ENCODE measurements around the gene RAB8B. TPM values are rescaled to one million over a fixed set of nuclear protein-coding genes. Genes with fewer than 3 reads are reported as not detected.

The RAB8B gene
- total and polyA plus RNA-seq, 9 of the 15 experiments (the other 6 are each of a cell fraction or from before 2014, with no cell fraction given) = 7.8 to 32.1 (median 24.2) TPM

DNA sequence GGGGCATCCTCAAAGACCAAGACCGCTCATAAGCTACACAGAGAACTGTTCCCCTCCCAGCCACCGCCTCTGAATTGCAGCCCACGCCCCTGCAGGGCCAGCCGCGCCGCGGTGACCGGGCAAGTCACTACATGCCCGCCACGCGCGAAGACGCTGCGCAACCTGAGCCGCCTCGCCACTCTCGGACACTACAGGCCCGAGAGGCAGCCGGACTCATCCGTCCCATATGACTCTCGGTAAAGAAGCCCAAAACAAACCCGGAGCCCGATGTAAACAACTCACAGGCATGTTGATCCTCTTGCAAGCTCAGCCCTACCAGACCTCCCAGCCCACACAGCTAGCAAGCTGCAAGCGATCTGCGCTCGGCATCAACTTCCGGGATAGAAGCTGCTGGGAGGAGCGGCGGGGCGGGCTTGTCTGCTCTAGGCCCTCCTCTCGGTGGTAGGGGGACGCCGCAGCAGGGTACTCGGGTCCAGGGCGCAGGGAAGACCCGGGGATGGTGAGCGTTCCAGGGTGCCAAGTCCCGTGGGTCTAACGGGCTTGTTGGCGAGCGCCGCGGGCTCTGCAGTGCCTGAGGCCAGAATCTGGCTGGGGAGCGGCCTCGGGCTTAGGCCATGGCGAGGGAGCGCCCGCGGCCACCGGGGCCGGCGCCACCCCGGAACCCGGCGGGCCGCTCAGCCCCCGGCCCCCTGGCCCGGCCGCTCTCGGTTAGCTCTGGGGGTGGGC is 32.1 kb upstream of the RAB8B start, which contains the start of gene RPS27L (continued):
- TF ChIP-seq, protein P1, sequence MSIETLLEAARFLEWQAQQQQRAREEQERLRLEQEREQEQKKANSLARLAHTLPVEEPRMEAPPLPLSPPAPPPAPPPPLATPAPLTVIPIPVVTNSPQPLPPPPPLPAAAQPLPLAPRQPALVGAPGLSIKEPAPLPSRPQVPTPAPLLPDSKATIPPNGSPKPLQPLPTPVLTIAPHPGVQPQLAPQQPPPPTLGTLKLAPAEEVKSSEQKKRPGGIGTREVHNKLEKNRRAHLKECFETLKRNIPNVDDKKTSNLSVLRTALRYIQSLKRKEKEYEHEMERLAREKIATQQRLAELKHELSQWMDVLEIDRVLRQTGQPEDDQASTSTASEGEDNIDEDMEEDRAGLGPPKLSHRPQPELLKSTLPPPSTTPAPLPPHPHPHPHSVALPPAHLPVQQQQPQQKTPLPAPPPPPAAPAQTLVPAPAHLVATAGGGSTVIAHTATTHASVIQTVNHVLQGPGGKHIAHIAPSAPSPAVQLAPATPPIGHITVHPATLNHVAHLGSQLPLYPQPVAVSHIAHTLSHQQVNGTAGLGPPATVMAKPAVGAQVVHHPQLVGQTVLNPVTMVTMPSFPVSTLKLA (conservative IDR thresholded peaks at IDR 0.05) = peak; percentile 95 to 98
- no peak; the same call in 1 of the 2 replicates for TF ChIP-seq ZKSCAN8 (CRISPR knock-in tag; IDR thresholded peaks at IDR 0.05)
- TF ChIP-seq, protein P2, sequence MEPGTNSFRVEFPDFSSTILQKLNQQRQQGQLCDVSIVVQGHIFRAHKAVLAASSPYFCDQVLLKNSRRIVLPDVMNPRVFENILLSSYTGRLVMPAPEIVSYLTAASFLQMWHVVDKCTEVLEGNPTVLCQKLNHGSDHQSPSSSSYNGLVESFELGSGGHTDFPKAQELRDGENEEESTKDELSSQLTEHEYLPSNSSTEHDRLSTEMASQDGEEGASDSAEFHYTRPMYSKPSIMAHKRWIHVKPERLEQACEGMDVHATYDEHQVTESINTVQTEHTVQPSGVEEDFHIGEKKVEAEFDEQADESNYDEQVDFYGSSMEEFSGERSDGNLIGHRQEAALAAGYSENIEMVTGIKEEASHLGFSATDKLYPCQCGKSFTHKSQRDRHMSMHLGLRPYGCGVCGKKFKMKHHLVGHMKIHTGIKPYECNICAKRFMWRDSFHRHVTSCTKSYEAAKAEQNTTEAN (CRISPR knock-in tag; IDR thresholded peaks at IDR 0.05) = no peak
- TF ChIP-seq, protein P3, sequence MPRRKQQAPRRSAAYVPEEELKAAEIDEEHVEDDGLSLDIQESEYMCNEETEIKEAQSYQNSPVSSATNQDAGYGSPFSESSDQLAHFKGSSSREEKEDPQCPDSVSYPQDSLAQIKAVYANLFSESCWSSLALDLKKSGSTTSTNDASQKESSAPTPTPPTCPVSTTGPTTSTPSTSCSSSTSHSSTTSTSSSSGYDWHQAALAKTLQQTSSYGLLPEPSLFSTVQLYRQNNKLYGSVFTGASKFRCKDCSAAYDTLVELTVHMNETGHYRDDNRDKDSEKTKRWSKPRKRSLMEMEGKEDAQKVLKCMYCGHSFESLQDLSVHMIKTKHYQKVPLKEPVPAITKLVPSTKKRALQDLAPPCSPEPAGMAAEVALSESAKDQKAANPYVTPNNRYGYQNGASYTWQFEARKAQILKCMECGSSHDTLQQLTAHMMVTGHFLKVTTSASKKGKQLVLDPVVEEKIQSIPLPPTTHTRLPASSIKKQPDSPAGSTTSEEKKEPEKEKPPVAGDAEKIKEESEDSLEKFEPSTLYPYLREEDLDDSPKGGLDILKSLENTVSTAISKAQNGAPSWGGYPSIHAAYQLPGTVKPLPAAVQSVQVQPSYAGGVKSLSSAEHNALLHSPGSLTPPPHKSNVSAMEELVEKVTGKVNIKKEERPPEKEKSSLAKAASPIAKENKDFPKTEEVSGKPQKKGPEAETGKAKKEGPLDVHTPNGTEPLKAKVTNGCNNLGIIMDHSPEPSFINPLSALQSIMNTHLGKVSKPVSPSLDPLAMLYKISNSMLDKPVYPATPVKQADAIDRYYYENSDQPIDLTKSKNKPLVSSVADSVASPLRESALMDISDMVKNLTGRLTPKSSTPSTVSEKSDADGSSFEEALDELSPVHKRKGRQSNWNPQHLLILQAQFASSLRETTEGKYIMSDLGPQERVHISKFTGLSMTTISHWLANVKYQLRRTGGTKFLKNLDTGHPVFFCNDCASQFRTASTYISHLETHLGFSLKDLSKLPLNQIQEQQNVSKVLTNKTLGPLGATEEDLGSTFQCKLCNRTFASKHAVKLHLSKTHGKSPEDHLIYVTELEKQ (CRISPR knock-in tag; IDR thresholded peaks at IDR 0.05) = no peak
- peak; percentile 36; the same call in 1 of the 2 replicates for TF ChIP-seq FOSL1 (tag; conservative IDR thresholded peaks at IDR 0.05)
- 0 out of 4 replicates have a peak, but pooled peaks of 1 of the 2 experiments have one; percentile 39 for TF ChIP-seq KDM4B (IDR thresholded peaks at IDR 0.05; ENCODE audit: borderline replicate concordance in 2 of 2, low read depth in 1 of 2)
- peak; percentile 85 for TF ChIP-seq CHD1 (IDR thresholded peaks at IDR 0.05; ENCODE audit: low read length)
- TF ChIP-seq KAT7 (CRISPR knock-in tag; IDR thresholded peaks at IDR 0.05; ENCODE audit: borderline replicate concordance) = peak; percentile 95; the same call in 1 of the 2 replicates
- TF ChIP-seq, protein P4, sequence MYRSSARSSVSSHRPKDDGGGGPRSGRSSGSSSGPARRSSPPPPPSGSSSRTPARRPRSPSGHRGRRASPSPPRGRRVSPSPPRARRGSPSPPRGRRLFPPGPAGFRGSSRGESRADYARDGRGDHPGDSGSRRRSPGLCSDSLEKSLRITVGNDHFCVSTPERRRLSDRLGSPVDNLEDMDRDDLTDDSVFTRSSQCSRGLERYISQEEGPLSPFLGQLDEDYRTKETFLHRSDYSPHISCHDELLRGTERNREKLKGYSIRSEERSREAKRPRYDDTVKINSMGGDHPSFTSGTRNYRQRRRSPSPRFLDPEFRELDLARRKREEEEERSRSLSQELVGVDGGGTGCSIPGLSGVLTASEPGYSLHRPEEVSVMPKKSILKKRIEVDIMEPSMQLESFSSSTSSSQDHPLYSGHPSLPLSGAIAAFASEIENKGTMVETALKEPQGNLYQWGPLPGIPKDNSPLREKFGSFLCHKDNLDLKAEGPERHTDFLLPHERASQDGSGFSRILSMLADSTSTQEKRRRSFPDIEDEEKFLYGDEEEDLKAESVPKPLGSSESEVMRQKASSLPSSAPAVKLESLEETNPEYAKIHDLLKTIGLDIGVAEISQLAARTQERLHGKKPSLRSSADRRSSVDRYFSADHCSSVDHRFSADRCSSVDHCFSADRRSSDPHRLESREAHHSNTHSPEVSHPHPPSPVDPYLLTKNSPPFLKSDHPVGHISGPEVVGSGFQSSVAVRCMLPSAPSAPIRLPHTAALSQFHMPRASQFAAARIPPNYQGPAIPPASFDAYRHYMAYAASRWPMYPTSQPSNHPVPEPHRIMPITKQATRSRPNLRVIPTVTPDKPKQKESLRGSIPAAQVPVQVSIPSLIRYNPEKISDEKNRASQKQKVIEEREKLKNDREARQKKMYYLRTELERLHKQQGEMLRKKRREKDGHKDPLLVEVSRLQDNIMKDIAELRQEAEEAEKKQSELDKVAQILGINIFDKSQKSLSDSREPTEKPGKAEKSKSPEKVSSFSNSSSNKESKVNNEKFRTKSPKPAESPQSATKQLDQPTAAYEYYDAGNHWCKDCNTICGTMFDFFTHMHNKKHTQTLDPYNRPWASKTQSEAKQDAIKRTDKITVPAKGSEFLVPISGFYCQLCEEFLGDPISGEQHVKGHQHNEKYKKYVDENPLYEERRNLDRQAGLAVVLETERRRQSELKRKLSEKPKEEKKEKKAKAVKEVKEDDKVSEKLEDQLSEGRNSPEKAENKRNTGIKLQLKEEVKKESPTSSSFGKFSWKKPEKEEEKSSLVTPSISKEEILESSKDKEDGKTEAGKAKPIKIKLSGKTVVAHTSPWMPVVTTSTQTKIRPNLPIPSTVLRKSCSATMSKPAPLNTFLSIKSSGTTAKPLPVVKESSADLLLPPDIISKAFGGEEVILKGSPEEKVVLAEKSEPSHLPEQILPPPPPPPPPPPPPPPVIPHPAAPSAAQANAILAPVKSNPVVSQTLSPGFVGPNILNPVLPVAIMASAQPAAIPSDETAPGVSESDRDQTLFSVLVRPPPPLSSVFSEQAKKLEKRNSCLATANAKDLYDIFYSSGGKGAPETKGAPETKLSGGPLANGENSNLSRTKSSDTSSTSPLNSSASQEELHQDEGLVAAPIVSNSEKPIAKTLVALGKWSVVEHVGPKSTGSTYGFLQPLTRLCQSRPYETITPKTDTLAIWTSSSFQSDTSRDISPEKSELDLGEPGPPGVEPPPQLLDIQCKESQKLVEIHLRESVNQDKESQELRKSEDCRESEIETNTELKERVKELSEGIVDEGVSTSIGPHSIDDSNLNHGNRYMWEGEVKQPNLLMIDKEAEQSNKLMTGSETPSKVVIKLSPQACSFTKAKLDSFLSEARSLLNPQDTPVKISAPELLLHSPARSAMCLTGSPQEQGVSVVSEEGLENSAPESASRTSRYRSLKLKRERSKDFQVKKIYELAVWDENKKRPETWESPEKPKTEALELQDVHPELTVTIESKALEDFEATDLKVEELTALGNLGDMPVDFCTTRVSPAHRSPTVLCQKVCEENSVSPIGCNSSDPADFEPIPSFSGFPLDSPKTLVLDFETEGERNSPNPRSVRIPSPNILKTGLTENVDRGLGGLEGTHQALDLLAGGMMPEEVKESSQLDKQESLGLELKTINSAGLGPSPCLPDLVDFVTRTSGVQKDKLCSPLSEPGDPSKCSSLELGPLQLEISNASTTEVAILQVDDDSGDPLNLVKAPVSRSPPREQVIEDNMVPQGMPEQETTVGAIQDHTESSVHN (IDR thresholded peaks at IDR 0.05; ENCODE audit: borderline replicate concordance in 1 of 2, low read depth in 1 of 2) = 0 out of 4 replicates have a peak, but pooled peaks of 1 of the 2 experiments have one; percentile 7
- peak; percentile 97 for TF ChIP-seq GTF2E2 (tag; IDR thresholded peaks at IDR 0.05)
